HG02623 (cell line): ENCODE data around the gene WFS1.

ENCODE experiments used
- ATAC-seq: cut with Tn5 transposase; IDR thresholded peaks from one replicate; pipeline ENCODE4 v1.9.1; 2021; ENCODE audit warnings: moderate library complexity; ENCODE audit not compliant: unreplicated experiment

WFS1 gene

GRCh38 chr4:6233929-6234328, 35.7 kb upstream of the WFS1 start:
- ATAC-seq: no peak

DNA sequence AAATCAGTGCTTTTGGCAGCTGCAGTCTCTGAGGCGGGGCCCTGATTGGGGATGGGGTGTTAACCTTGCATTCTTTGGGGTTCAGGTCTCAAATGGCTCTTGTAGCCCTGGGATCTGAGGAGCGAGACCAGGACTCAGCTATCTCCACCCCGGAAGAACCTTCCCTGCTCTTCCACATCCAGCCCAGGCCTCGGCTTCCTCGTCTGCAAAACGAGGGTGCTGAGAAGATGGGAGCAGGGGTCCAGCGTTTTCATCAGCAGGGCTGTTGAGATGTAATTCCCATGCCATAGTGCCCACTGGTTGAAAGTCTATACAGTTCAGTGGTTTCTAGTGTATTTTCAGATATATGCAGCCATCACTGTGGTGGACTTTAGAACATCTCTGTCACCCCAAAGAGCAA, 34.6 kb upstream of the WFS1 start:
- ATAC-seq: no peak

- ATAC-seq: no peak
These were observed 33.6 kb upstream of the WFS1 start for GRCh38 chr4:6235901-6236640.

- ATAC-seq: no peak
These were observed 32.7 kb upstream of the WFS1 start for GRCh38 chr4:6236816-6237390.

GRCh38 chr4:6239486-6239885, 30.2 kb upstream of the WFS1 start:
- no peak for ATAC-seq

DNA sequence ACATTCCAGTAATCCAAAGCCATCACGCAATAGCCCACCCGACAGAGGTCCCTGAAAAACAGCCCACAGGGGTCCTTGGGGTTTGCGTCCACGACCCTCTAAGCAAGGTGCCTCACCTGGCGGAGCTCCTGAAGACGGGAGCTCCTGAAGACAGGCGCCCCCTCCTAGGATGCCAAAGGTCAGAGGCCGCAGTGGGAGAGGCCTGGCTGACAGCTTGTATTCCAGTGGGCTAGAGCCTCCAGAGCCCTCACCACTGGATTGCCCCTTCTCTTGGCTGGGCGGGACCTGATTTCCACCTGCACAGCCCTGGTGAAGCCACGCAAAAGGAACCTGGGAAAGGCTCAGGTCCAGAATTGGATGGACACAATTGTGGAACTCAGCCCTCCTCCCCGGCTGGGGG, 29.7 kb upstream of the WFS1 start:
- ATAC-seq: no peak

GRCh38 chr4:6241062-6241845, 28.4 kb upstream of the WFS1 start:
- ATAC-seq: no peak

DNA sequence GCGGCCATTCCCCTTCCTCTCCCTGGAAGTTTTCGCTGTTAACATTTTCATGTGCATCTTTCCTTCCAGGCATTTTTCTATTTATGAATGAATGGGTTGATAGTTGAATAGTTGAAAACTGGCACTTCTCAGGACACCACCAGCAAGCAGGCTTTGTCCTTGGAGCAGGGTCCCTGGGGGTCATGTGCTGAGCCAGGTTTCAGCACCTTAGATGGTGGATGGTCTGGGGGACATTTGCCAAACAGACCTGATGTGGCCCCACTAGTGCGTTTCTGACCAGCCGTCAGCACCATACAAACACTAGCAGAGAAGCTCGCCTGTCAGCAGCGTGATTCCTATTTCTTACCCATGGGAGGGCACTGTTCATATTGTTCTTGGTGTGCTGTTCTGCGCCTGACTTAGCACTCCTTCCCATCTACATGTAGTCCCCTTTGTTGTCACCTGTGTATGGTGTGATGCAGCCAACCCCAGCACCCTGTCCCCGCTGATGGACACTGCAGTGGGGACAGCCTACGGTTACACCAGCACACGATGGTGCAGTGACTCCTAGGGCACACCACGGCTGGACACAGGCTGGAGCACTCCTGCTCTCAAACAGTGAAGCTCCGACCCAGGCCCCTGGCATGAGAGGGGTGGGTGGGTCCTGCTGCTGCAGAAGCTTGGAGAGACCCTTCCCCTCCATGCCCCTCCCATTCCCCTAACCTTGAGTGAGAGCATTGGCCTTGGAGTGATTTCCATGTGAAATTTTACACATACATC, 27.2 kb upstream of the WFS1 start:
- no peak for ATAC-seq

- ATAC-seq: no peak
These were observed 24.1 kb upstream of the WFS1 start for GRCh38 chr4:6245246-6246169.

DNA sequence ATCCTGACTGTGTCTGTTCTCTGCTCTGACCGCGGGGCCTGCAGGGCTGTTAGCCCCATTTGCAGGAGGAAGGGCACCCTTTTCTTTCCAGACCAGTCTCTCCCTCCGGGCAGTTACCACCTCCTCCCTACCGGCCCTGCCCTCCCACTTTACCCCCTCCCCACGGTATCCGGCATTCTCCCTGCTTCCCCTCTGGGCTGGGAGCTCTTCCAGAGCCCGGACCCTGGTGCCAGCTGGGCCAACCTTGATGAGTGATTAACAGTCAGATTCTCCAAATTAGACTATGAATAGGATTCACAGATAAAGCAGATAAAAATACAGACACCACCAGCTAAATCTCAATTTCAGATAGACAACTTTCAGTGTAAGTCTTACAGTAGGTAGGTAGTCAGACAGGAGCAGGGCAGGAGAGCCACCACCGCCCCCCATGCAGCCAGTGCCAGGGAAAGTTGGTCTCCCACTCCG, 23.4 kb upstream of the WFS1 start:
- ATAC-seq: no peak

GRCh38 chr4:6248394-6248793, 21.3 kb upstream of the WFS1 start:
- ATAC-seq: no peak

DNA sequence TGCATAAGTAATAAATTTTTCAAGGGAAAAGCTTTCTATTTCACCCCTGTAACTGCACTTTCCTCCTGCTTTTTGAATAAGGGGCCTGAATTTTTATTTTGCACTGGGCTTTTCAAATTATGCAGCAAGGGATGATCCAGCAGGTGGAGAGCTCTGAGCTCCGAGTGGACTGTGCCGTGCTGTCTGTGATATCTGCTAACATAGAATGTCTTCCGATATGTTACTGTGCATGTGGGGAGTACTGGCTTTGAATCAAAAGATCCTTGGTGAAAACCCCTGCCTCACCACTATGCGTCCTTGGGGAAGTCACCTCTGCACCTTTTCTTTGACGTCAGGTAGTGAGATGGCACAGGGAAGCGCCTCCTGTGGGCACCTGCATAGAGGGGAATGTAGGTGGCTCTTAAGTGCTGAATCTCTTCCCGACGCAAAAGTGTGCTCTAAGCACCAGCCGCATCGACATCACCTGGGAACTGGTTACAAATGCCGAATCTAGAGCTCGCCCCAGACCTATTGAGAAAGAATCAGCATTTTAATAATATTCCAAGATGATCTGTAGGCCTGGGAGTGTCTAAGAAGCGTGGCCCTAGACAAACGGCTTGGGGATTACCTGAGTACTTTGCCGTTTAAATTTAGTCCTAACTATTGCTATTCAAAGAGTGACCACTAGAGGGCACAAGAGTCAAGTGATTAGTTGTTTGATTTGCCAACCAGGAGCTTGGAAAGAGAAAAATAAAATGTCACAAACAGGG, 19.2 kb upstream of the WFS1 start:
- no peak for ATAC-seq

DNA sequence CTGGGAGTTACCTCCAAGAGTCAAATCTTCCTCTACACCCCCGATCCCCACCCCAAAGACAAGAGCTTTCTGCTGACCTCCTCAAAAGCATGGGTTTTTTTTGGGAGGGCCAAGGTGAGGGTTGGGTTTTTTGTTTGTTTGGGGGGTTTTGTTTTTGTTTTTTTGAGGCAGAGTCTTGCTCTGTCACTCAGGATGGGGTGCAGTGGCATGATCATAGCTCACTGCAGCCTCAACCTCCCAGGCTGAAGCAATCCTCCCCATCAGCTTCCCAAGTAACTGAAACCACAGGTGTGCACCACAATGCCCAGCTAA, 18.7 kb upstream of the WFS1 start:
- ATAC-seq: no peak

- no peak for ATAC-seq
These were observed 18.3 kb upstream of the WFS1 start for GRCh38 chr4:6251365-6251764.

DNA sequence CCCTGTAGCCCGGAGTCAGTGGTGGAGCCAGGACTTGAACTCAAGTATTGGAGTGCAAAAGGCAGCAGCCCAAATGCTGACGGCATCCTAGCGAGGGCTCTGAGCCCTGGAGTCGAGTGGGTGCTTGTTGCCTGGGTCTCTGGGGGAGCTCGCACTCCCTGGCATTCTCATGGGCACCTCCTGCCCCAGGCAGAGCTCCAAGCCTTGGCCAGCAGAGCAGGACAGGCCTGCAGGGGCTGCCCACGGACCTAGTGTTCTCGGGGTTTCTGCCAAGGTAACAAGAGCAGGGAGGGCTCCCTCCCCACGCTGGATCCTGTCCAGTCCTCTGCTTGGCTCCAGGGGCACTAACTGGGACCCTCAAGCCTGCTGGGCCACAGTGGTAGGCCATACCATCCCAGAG, 17.6 kb upstream of the WFS1 start:
- no peak for ATAC-seq

- ATAC-seq: no peak
These were observed 16.5 kb upstream of the WFS1 start for GRCh38 chr4:6253111-6253510.

DNA sequence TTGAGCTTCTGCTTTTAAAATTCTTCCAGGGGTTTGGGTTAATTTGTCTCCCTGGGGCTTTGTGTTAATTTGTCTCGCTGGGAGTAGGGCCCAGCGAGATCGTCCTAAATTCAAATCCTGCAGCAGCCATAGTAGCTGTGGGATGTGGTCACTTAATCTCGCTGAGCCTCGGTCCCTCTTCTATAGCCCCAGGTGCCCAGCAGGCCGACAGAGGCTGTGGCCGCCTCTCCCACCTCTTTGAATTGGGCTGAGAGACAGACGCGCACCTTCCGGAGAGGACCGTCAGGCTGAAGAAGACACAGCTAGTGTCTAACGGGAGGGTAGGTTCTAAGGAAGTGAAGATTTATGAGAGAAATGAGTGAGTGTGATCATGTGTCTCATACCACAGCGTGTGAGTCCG, 15.7 kb upstream of the WFS1 start:
- no peak for ATAC-seq

- no peak for ATAC-seq
These were observed 13.5 kb upstream of the WFS1 start for GRCh38 chr4:6256141-6256540.

GRCh38 chr4:6257247-6258025, 12.2 kb upstream of the WFS1 start:
- ATAC-seq: no peak
